Vagina (tissue), 2 donors: Measurements from ENCODE around the gene GAL3ST3. TPM values are rescaled to one million over a fixed set of nuclear protein-coding genes. Genes with fewer than 3 reads are reported as not detected.
A peak's percentile ranks its signal among the peaks of the same experiment; 100 is the strongest.

ENCODE experiments used
- DNase-seq, 2 donors: peaks; one replicate each; pipeline ENCODE4 v3.0.0-alpha.2; 2017; ENCODE audit errors: extremely low spot score in 2 of 2
- H3K27ac ChIP-seq: fragments of 200-600 bp; sonication (generic); one replicate; pipeline ENCODE4 v1.5.1; 2019
- H3K27me3 ChIP-seq: fragments of 200-600 bp; sonication (generic); one replicate; pipeline ENCODE4 v1.5.1; 2019
- H3K36me3 ChIP-seq, 2 donors: fragments of 200-600 bp; sonication (generic); one replicate each; pipeline ENCODE4 v1.5.1; 2017 to 2019
- H3K4me1 ChIP-seq: fragments of 200-600 bp; sonication (generic); one replicate; pipeline ENCODE4 v1.5.1; 2019
- H3K4me3 ChIP-seq, 2 donors: fragments of 200-600 bp; sonication (generic); 1 replicate in 1 of 2; 2 replicates in 1 of 2; pipeline ENCODE4 v1.5.1; 2016 to 2019
- H3K9me3 ChIP-seq: fragments of 200-600 bp; sonication (generic); one replicate; pipeline ENCODE4 v1.5.1; 2019
- POLR2A ChIP-seq, 2 donors: fragments of 450-650 bp; IDR thresholded peaks; one replicate each; pipeline ENCODE4 v1.6.1; 2017; ENCODE audit warnings: antibody characterized with exemption in 2 of 2, mild to moderate bottlenecking in 2 of 2, moderate library complexity in 2 of 2
- POLR2AphosphoS5 ChIP-seq, 2 donors: sonication (generic); formaldehyde crosslinking; IDR thresholded peaks; one replicate each; pipeline ENCODE4 v1.9.0; 2017; ENCODE audit warnings: antibody characterized with exemption in 2 of 2, mild to moderate bottlenecking in 2 of 2, low read depth in 1 of 2; ENCODE audit not compliant: insufficient read depth in 1 of 2
- intact Hi-C: fragments of 100-400 bp; cut with DNase I; formaldehyde crosslinking; loops from one replicate; pipeline ENCODE4 v1.15.1; 2023
- total RNA-seq: library from RNA; depleted of rRNA; stranded (reverse); fragments of >200 nt; gene quantifications from one replicate; pipeline ENCODE4 v1.2.3, GENCODE V29; 2016
- TF ChIP-seq, protein P1 (sequence below), 3 experiments: fragments of 450-650 bp in 2 of 3; fragments of 200-600 bp in 1 of 3; sonication (generic) in 1 of 3; IDR thresholded peaks; one replicate each; pipeline ENCODE4 v1.5.1; 2017 to 2019; ENCODE audit warnings: antibody characterized with exemption in 3 of 3, mild to moderate bottlenecking in 2 of 3, moderate library complexity in 2 of 3

Gene GAL3ST3
- total RNA-seq, 1 donor from 2014 or later = not detected

DNA sequence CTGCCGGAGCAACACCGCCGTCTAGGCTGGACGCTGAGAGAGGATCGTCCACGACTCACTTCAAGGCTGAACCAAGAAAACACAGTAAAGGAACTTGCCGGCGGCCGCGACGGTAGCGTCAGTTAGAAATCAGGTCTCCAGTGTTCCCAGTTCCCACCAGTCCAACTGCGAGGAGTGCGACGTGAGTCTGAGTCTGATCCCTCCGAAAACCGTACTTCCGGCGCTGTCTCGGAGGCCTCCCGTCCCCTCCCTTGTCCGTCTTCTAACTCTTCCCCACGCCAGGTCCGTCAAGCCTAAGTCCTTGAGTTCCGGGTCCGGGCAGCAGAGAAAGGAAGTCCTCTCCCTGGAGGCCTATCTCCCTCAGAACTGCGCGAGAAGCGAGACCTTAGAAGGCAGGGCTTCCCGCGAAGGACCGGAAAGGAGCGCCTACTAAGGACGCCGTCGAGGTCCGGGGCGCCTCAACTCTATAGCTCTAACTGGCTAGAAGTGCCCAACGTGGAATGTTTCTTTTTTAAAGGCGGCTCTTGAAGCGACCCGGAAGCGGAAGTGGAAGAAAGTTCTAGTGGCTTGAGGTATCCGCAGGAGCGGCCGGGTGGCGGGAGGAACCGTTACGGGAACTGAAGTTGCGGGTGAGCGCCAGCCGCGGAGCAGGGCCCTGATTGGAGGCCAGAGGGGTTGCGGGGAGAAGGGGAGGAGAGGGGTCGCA is 46.9 kb downstream of the GAL3ST3 start, which contains the start of the genes BANF1 and EIF1AD:
Gene BANF1 (plus strand): TSS at position 562 of the 706 bp plus-strand sequence. CDS start 748 bp downstream, outside the sequence.
Gene EIF1AD (minus strand): TSS at position 216 of the 706 bp plus-strand sequence. CDS start 1,768 bp downstream, outside the sequence.
- Histone ChIP-seq H3K27ac (peak within 1 kb of the TSS; percentile 97), H3K4me3 (peak within 1 kb of the TSS; percentile 61 to 96), H3K9me3 (no peaks in the 10 kb centered on the region), H3K27me3 (no peaks in the 10 kb centered on the region), H3K4me1 (peaks cover 36% of the 10 kb centered on the region), H3K36me3 (peaks cover 0 to 41% of the 10 kb centered on the region in 2 donors)
- TF ChIP-seq, protein P1, sequence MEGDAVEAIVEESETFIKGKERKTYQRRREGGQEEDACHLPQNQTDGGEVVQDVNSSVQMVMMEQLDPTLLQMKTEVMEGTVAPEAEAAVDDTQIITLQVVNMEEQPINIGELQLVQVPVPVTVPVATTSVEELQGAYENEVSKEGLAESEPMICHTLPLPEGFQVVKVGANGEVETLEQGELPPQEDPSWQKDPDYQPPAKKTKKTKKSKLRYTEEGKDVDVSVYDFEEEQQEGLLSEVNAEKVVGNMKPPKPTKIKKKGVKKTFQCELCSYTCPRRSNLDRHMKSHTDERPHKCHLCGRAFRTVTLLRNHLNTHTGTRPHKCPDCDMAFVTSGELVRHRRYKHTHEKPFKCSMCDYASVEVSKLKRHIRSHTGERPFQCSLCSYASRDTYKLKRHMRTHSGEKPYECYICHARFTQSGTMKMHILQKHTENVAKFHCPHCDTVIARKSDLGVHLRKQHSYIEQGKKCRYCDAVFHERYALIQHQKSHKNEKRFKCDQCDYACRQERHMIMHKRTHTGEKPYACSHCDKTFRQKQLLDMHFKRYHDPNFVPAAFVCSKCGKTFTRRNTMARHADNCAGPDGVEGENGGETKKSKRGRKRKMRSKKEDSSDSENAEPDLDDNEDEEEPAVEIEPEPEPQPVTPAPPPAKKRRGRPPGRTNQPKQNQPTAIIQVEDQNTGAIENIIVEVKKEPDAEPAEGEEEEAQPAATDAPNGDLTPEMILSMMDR (IDR thresholded peaks at IDR 0.05) = no peak
- TF ChIP-seq POLR2A (IDR thresholded peaks at IDR 0.05) (peak in 1 of 2 donors; percentile 39), POLR2AphosphoS5 (IDR thresholded peaks at IDR 0.05; ENCODE audit: insufficient read depth in 1 of 2, low read depth in 1 of 2) (peak; percentile 96 to 97)
- peak; percentile 96 to 98 for DNase-seq
- intact Hi-C loops = loop anchor here (5.0 kb wide), 1 partner anchor 115 kb away; the partner anchor contains the start of gene FIBP

DNA sequence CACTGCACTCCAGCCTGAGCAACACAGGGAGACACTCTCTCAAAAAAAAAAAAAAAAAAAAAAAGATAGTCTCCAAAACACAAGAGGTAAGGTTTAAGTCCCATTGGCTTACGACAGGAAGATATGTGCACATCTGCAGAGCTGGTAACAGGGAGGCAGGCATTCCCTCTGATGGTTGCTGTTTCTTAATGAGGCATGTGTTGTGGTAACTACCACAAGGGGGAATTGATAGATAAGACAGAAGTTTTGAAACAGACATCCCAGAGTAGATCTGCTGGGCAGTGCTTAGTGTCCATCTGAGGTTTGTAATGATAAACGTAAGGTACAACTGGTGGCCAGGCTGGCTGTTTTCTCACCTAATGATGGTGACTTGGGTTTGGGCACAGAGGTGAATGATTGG is 51.7 kb downstream of the GAL3ST3 start:
- DNase-seq = no peak
- Histone ChIP-seq H3K27me3 (no peaks in the 10 kb centered on the region), H3K27ac (no peak overlapping the region), H3K4me1 (peaks cover 25% of the 10 kb centered on the region), H3K4me3 (no peak overlapping the region), H3K9me3 (no peaks in the 10 kb centered on the region), H3K36me3 (peaks cover 0 to 36% of the 10 kb centered on the region in 2 donors)
- no peak for TF ChIP-seq POLR2A (IDR thresholded peaks at IDR 0.05)
- intact Hi-C loops = no loop called here

DNA sequence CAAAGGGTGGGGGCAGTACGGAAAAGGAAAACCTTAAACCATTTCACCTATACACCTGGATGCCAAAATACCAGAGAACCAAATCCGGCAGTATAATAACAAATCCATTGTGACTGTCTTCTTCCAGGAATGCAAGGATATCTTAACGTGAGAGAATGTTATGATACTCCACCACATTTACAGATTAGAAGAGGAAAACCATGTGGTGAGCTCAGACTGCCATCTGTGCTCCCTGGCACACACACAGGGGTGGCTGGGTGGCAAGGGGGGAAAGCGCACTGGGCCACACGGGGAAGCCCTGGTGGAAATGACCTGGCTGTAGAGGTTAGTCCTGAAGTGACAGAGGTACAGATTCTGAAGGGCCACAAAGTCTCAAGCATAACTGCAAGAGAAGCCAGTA is 56.9 kb downstream of the GAL3ST3 start:
- H3K27me3 ChIP-seq = no peaks in the 10 kb centered on the region
- no peaks in the 10 kb centered on the region for H3K9me3 ChIP-seq
- H3K4me1 ChIP-seq = no peaks in the 10 kb centered on the region
- no peak overlapping the region for H3K4me3 ChIP-seq
- no peak for TF ChIP-seq POLR2A (IDR thresholded peaks at IDR 0.05)
- TF ChIP-seq, protein P1 (IDR thresholded peaks at IDR 0.05) = no peak
- intact Hi-C loops = no loop called here
- H3K36me3 ChIP-seq = peaks cover 0 to 6% of the 10 kb centered on the region in 2 donors
- DNase-seq = no peak
- H3K27ac ChIP-seq = no peak overlapping the region

Other genes with a start within 250 kb of the GAL3ST3 start
- gene SNX32, start 215.2 kb downstream of the GAL3ST3 start, total RNA-seq = 1.5 TPM
- gene CFL1, start 191.0 kb downstream of the GAL3ST3 start, total RNA-seq = 589 TPM
- gene MUS81, start 188.7 kb downstream of the GAL3ST3 start, total RNA-seq = 48.9 TPM
- gene EFEMP2, start 176.4 kb downstream of the GAL3ST3 start, total RNA-seq = 57.9 TPM
- 0.74 TPM for gene CTSW, start 169.3 kb downstream of the GAL3ST3 start, total RNA-seq
- 78.6 TPM for gene FIBP, start 160.7 kb downstream of the GAL3ST3 start, total RNA-seq
- gene CCDC85B, start 158.5 kb downstream of the GAL3ST3 start, total RNA-seq = 76.4 TPM
- gene FOSL1, start 148.8 kb downstream of the GAL3ST3 start, total RNA-seq = 20.9 TPM
- 21.1 TPM for gene C11orf68, start 130.1 kb downstream of the GAL3ST3 start, total RNA-seq
- 59.2 TPM for gene DRAP1, start 129.7 kb downstream of the GAL3ST3 start, total RNA-seq
- not detected for gene TSGA10IP, start 103.7 kb downstream of the GAL3ST3 start, total RNA-seq
- gene SART1, start 87.4 kb downstream of the GAL3ST3 start, total RNA-seq = 26.0 TPM
- 50.6 TPM for gene EIF1AD, start 47.0 kb downstream of the GAL3ST3 start, total RNA-seq
- gene BANF1, start 46.7 kb downstream of the GAL3ST3 start, total RNA-seq = 54.5 TPM
- gene CST6, start 37.2 kb downstream of the GAL3ST3 start, total RNA-seq = 5.6 TPM
- gene CATSPER1, start 22.7 kb downstream of the GAL3ST3 start, total RNA-seq = not detected
- 107 TPM for gene SF3B2, start 3.2 kb upstream of the GAL3ST3 start, total RNA-seq
- gene PACS1, start 21.1 kb upstream of the GAL3ST3 start, total RNA-seq = 66.0 TPM
- 14.0 TPM for gene KLC2, start 208.5 kb upstream of the GAL3ST3 start, total RNA-seq
- gene RAB1B, start 219.5 kb upstream of the GAL3ST3 start, total RNA-seq = 72.7 TPM
- gene CNIH2, start 229.0 kb upstream of the GAL3ST3 start, total RNA-seq = 3.2 TPM
- 130 TPM for gene YIF1A, start 240.0 kb upstream of the GAL3ST3 start, total RNA-seq
- 1.7 TPM for gene TMEM151A, start 242.7 kb upstream of the GAL3ST3 start, total RNA-seq